ENCODE measurements around the gene CDK5R1. TPM values are rescaled to one million over a fixed set of nuclear protein-coding genes. Genes with fewer than 3 reads are reported as not detected.

Gene CDK5R1
- total RNA-seq (2014; rRNA removed; shearing (Covaris generic)) (1.2 and 1.5 TPM in 2 replicates), polyA plus RNA-seq (2016; fragmentation: Nextera tagmentation; extraction: Ambion mirVana) (0.39 and 0.63 TPM in 2 replicates)

DNA sequence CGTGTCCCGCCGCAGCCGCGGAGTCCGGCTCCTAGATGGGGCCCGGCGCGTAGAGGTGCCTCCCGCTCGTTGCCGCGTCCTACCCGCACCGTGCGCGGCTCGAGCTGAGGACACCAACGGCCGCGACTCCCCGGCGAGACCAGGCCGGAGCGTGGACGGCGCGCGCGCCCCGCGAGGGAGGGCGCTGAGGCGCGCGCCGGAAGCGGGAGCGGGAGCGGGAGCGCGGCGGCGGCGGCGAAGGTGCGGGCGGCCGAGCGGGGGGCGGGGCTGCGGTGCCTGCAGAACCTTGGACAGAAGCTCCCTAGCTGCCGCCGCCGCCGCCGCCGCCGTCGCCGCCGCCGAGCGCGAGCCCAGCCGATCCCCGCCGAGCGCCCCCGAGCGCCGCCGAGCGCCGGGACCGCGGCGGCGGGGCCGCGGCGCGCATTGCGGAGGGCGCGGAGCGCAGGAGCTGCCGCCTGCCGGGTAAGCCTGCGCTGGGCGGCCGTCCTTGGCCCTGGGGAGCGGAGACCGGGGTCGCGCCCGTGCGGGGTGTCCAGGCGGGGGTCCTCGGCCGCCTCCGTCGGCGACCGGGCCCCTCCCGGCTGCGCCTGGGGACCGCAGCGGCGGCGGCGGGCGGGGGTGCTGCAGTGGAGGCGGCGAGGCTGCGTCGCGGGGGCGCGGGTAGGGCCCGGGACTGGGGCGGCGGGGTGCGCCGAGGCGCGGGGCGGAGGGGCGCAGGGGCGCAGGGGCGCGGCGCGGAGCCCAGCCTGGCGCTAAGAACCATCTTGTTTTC lies at the start of gene CDK5R1:
Gene CDK5R1, plus strand, starts transcription at position 293 of the 772 bp plus-strand sequence. CDS start 628 bp downstream, outside the sequence.
- H3K4me3 ChIP-seq: peak within 1 kb of the TSS; percentile 81
- no peaks in the 10 kb centered on the region for H3K9me3 ChIP-seq (ENCODE audit: low read depth)
- H3F3A ChIP-seq (ENCODE audit: insufficient read depth): peaks cover 29% of the 10 kb centered on the region
- H3K4me2 ChIP-seq (ENCODE audit: unreplicated experiment): peak within 1 kb of the TSS; percentile 67
- H3K9me2 ChIP-seq (ENCODE audit: insufficient read depth): no peaks in the 10 kb centered on the region
- 0 out of 2 replicates have a peak, but pooled peaks cover 3% of the 10 kb centered on the region for H3K36me3 ChIP-seq (ENCODE audit: low read depth)
- no peaks in the 10 kb centered on the region for H3K79me2 ChIP-seq (ENCODE audit: insufficient read depth)
- H3K9ac ChIP-seq: peak within 1 kb of the TSS; percentile 63
- in situ Hi-C loops (cut with MboI): no loop called here
- no peak within 1 kb of the TSS for H3K27ac ChIP-seq
- H3K4me1 ChIP-seq (ENCODE audit: insufficient read depth): peaks cover 3% of the 10 kb centered on the region; the same call in 1 of the 2 replicates
- no peaks in the 10 kb centered on the region for H3K27me3 ChIP-seq (replicated peaks; ENCODE audit: insufficient read depth)
- H4K20me1 ChIP-seq (ENCODE audit: insufficient read depth): no peaks in the 10 kb centered on the region
- DNase-seq: peak; percentile 86
- TF ChIP-seq EZH2phosphoT487 (IDR thresholded peaks at IDR 0.05; ENCODE audit: insufficient read depth, low read depth) (no peak), EZH2 (IDR thresholded peaks at IDR 0.05; ENCODE audit: insufficient read depth, poor library complexity, severe bottlenecking) (no peak)
- 0 to 2% methylated on average over 25 to 87 of the region's 135 CpGs for WGBS, 2 experiments (ENCODE audit: low coverage in 1 of 2, low lambda C conversion rate in 2 of 2, missing lambda C conversion rate in 2 of 2)
- peak within 1 kb of the TSS; percentile 72 for H2AFZ ChIP-seq

DNA sequence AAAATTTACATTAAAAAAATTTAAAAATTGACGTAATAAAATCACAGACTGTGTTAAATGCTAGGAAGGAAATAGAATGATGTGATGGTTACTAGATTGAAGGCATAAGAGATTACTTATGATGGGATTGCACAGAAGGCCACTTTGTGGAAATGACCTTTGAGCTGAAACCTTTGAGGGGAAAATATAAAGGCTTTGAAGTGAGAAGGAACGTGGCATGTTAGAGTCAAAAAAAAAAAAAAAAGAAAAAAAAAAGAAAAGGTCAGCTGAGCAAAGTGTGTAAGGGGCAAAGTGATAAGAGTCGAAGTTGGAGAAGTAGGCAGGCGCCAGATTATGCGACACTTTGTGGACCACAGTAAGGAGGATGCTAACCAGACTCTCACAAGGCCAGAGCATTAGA lies 46.1 kb upstream of the CDK5R1 start:
- Histone ChIP-seq H3K4me3 (no peak overlapping the region), H2AFZ (no peak overlapping the region), H3K9me3 (ENCODE audit: low read depth) (no peaks in the 10 kb centered on the region), H3K36me3 (ENCODE audit: low read depth) (no peaks in the 10 kb centered on the region), H3K9me2 (ENCODE audit: insufficient read depth) (no peaks in the 10 kb centered on the region), H4K20me1 (ENCODE audit: insufficient read depth) (peaks cover 5% of the 10 kb centered on the region), H3K4me1 (ENCODE audit: insufficient read depth) (peaks cover 3% of the 10 kb centered on the region; the same call in 1 of the 2 replicates), H3K79me2 (ENCODE audit: insufficient read depth) (peaks cover 13% of the 10 kb centered on the region), H3F3A (ENCODE audit: insufficient read depth) (peaks cover 5% of the 10 kb centered on the region), H3K9ac (no peak overlapping the region), H3K27ac (no peak overlapping the region), H3K4me2 (ENCODE audit: unreplicated experiment) (no peak overlapping the region), H3K27me3 (replicated peaks; ENCODE audit: insufficient read depth) (no peaks in the 10 kb centered on the region)
- DNase-seq: no peak
- in situ Hi-C loops (cut with MboI): no loop called here
- TF ChIP-seq EZH2phosphoT487 (IDR thresholded peaks at IDR 0.05; ENCODE audit: insufficient read depth, low read depth): no peak
- TF ChIP-seq EZH2 (IDR thresholded peaks at IDR 0.05; ENCODE audit: insufficient read depth, poor library complexity, severe bottlenecking): no peak
- WGBS, 2 experiments (ENCODE audit: low coverage in 1 of 2, low lambda C conversion rate in 2 of 2, missing lambda C conversion rate in 2 of 2): 60 to 64% methylated on average over 5 of the region's 5 CpGs

DNA sequence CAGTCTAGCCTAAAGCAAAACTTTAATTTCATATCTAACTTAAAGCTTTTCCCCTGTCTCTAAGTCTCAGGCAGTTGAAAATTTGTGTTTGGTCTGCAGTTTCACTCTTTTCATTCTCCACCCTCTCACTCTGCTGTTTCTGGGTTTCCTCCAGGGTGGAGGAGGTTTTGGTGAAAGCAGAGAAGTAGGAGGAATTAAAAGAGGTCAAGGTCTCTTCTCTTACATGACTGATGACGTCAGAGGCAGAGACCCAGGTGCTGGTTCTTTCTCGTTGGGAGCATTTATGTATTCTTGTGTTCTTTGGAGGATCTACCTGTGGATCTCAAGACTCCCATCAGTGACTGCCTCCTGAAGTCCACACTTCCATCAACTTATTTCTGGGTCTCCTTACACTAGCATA lies 44.9 kb upstream of the CDK5R1 start:
- 21 to 25% methylated on average over 2 of the region's 2 CpGs for WGBS, 2 experiments (ENCODE audit: low coverage in 1 of 2, low lambda C conversion rate in 2 of 2, missing lambda C conversion rate in 2 of 2)
- no peak overlapping the region for H3K9ac ChIP-seq
- H3K4me1 ChIP-seq (ENCODE audit: insufficient read depth): peaks cover 13% of the 10 kb centered on the region
- H3K36me3 ChIP-seq (ENCODE audit: low read depth): peaks cover under 1% of the 10 kb centered on the region; the same call in 1 of the 2 replicates
- H3K4me2 ChIP-seq (ENCODE audit: unreplicated experiment): no peak overlapping the region
- H3F3A ChIP-seq (ENCODE audit: insufficient read depth): peaks cover 17% of the 10 kb centered on the region
- peaks cover 24% of the 10 kb centered on the region for H3K79me2 ChIP-seq (ENCODE audit: insufficient read depth)
- no peak overlapping the region for H3K4me3 ChIP-seq
- H2AFZ ChIP-seq: no peak overlapping the region
- in situ Hi-C loops (cut with MboI): no loop called here
- DNase-seq: no peak
- TF ChIP-seq EZH2 (IDR thresholded peaks at IDR 0.05; ENCODE audit: insufficient read depth, poor library complexity, severe bottlenecking) (no peak), EZH2phosphoT487 (IDR thresholded peaks at IDR 0.05; ENCODE audit: insufficient read depth, low read depth) (no peak)
- H3K9me2 ChIP-seq (ENCODE audit: insufficient read depth): no peaks in the 10 kb centered on the region
- H3K9me3 ChIP-seq (ENCODE audit: low read depth): no peaks in the 10 kb centered on the region
- H4K20me1 ChIP-seq (ENCODE audit: insufficient read depth): peaks cover 14% of the 10 kb centered on the region
- no peaks in the 10 kb centered on the region for H3K27me3 ChIP-seq (replicated peaks; ENCODE audit: insufficient read depth)
- H3K27ac ChIP-seq: no peak overlapping the region

DNA sequence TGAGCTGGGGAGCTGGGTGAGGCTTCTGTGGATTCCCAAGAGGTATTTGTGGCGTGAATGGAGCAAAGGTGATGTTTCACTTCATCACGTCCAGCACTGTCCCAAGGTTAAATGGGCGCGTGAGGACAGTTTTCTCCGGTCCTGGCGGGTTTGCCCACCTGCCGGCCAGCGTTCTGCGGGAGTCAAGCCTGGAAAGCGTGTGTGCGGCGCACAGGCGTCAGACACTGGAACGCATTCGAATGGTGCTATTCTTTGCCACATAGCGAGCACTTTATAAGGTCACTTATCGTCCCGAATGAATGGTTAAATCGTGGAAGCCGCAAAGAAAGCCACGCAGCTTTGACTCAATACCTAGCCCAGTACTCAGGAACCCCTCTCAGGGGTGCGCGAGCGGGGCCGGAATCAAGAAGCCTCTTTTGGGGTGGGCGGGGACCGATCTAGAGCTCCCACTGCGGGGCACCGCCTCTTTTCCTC lies 42.9 kb upstream of the CDK5R1 start:
- no peak for TF ChIP-seq EZH2 (IDR thresholded peaks at IDR 0.05; ENCODE audit: insufficient read depth, poor library complexity, severe bottlenecking)
- TF ChIP-seq EZH2phosphoT487 (IDR thresholded peaks at IDR 0.05; ENCODE audit: insufficient read depth, low read depth): no peak
- DNase-seq: no peak
- Histone ChIP-seq H4K20me1 (ENCODE audit: insufficient read depth) (peaks cover 14% of the 10 kb centered on the region), H3K4me1 (ENCODE audit: insufficient read depth) (peaks cover 21% of the 10 kb centered on the region), H3K36me3 (ENCODE audit: low read depth) (peaks cover 10% of the 10 kb centered on the region; the same call in 1 of the 2 replicates), H3K27me3 (replicated peaks; ENCODE audit: insufficient read depth) (no peaks in the 10 kb centered on the region), H3K4me2 (ENCODE audit: unreplicated experiment) (peak overlapping the region; percentile 95), H3K9ac (peak overlapping the region; percentile 97; the same call in 1 of the 2 replicates), H3K79me2 (ENCODE audit: insufficient read depth) (peaks cover 44% of the 10 kb centered on the region), H3K9me2 (ENCODE audit: insufficient read depth) (no peaks in the 10 kb centered on the region), H3K4me3 (peak overlapping the region; percentile 100), H3F3A (ENCODE audit: insufficient read depth) (peaks cover 24% of the 10 kb centered on the region), H3K27ac (no peak overlapping the region), H2AFZ (peak overlapping the region; percentile 99), H3K9me3 (ENCODE audit: low read depth) (no peaks in the 10 kb centered on the region)
- 27% methylated on average over 27 to 28 of the region's 29 CpGs for WGBS, 2 experiments (ENCODE audit: low coverage in 1 of 2, low lambda C conversion rate in 2 of 2, missing lambda C conversion rate in 2 of 2)
- in situ Hi-C loops (cut with MboI): no loop called here
